ENCODE data around the gene KPNA6. TPM values are rescaled to one million over a fixed set of nuclear protein-coding genes. Genes with fewer than 3 reads are reported as not detected.
"Not testable (repeated sequence)": the region's sequence is repeated elsewhere in the genome, so short reads cannot be mapped to it uniquely, and the experiment has no call there.

Gene KPNA6
- total RNA-seq, 3 donors from 2014 or later, result 47.1 to 70.7 (median 50.1) TPM

DNA sequence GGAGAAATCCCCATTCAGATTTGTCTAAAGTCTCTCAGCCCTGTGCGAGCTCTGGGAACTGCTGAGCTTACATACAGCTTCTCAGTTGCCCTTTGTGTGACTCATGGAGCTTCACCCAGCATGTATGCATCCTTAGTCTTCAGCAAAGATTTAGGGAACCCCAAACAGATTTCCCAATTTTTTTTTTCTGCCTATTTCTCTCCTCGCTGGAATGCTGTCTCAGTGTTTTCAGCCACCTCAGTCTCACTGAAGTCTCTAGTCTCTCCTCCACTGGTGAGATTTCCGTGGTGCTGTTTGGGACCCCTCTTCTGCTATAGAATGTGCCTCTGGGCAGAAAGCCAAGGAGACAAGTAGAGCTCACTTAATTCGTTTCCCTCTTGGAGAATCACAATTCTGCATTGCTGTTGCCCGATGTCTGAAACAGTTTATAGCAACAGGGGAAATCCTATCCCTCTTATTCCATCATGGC is 43.5 kb downstream of the KPNA6 start:
- TF ChIP-seq, protein P1, sequence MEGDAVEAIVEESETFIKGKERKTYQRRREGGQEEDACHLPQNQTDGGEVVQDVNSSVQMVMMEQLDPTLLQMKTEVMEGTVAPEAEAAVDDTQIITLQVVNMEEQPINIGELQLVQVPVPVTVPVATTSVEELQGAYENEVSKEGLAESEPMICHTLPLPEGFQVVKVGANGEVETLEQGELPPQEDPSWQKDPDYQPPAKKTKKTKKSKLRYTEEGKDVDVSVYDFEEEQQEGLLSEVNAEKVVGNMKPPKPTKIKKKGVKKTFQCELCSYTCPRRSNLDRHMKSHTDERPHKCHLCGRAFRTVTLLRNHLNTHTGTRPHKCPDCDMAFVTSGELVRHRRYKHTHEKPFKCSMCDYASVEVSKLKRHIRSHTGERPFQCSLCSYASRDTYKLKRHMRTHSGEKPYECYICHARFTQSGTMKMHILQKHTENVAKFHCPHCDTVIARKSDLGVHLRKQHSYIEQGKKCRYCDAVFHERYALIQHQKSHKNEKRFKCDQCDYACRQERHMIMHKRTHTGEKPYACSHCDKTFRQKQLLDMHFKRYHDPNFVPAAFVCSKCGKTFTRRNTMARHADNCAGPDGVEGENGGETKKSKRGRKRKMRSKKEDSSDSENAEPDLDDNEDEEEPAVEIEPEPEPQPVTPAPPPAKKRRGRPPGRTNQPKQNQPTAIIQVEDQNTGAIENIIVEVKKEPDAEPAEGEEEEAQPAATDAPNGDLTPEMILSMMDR (IDR thresholded peaks at IDR 0.05), result no peak
- Histone ChIP-seq H3K4me3 (no peak overlapping the region), H3K36me3 (ENCODE audit: low read depth) (peaks cover 3% of the 10 kb centered on the region), H3K9me3 (peaks cover 10% of the 10 kb centered on the region), H3K4me1 (ENCODE audit: low read depth) (no peaks in the 10 kb centered on the region)
- DNase-seq (no peak), ATAC-seq (no peak)
- intact Hi-C loops (cut with DNase I, micrococcal nuclease), result no loop called here

DNA sequence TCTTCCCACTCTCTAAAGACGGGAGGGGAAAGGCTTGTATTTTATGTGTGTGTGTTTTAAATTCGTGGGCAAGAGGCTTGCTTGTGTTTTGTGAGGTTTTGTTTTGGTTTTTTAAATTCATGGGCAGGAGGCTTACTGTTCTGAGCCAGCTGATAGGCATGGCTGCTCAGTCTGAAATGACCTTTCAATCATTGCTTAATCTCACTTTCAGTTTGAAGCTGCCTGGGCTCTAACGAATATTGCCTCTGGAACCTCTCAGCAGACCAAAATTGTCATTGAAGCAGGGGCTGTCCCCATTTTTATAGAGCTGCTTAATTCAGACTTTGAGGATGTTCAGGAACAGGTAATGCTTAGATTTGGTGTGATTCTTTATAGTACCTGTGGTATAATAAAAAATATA is 51.3 kb downstream of the KPNA6 start:
- Histone ChIP-seq H3K9me3 (no peaks in the 10 kb centered on the region), H3K4me1 (ENCODE audit: low read depth) (no peaks in the 10 kb centered on the region), H3K4me3 (no peak overlapping the region), H3K36me3 (ENCODE audit: low read depth) (peaks cover 14% of the 10 kb centered on the region)
- DNase-seq, result no peak
- intact Hi-C loops (cut with DNase I, micrococcal nuclease), result no loop called here
- TF ChIP-seq, protein P1 (IDR thresholded peaks at IDR 0.05), result no peak
- ATAC-seq, result no peak

DNA sequence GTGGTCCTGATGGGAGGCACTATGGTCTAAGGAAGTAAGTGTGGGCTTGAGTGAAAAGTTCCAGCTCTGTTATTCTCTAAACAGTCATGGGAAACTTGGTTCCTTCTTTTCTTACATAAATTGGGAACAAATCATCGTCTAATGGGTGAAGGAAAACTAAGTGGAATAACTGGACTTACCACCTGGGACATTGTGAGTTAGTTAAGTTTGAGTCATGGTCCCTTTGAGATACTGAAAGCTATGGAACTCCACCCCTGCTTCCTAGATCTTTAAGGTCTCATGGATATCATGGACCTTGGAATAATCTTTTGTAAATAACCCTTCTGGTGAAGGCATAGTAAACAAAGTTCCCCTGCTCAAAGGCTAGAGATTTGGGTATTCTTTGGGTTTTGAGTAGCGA is 55.5 kb downstream of the KPNA6 start:
- no peaks in the 10 kb centered on the region for H3K9me3 ChIP-seq
- intact Hi-C loops (cut with DNase I, micrococcal nuclease), result no loop called here
- no peaks in the 10 kb centered on the region for H3K4me1 ChIP-seq (ENCODE audit: low read depth)
- ATAC-seq (no peak), DNase-seq (no peak)
- TF ChIP-seq, protein P1 (IDR thresholded peaks at IDR 0.05), result no peak
- no peak overlapping the region for H3K4me3 ChIP-seq
- H3K36me3 ChIP-seq (ENCODE audit: low read depth), result peaks cover 10% of the 10 kb centered on the region

DNA sequence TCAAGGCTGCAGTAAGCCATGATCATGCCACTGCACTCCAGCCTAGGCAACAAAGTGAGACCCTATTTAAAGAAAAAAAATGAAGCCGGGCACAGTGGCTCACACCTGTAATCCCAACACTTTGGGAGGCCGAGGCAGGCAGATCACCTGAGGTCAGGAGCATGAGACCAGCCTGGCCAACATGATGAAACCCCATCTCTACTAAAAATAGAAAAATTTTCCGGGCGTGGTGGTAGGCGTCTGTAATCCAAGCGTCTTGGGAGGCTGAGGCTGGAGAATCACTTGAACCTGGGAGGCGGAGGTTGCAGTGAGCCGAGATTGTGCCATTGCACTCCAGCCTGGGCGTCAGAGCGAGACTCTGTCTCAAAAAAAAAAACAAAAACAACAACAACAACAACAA is 57.8 kb downstream of the KPNA6 start:
- H3K36me3 ChIP-seq (ENCODE audit: low read depth); H3K4me3 ChIP-seq; H3K9me3 ChIP-seq; H3K4me1 ChIP-seq (ENCODE audit: low read depth); intact Hi-C loops (cut with DNase I, micrococcal nuclease); ATAC-seq; DNase-seq: not testable (repeated sequence)

DNA sequence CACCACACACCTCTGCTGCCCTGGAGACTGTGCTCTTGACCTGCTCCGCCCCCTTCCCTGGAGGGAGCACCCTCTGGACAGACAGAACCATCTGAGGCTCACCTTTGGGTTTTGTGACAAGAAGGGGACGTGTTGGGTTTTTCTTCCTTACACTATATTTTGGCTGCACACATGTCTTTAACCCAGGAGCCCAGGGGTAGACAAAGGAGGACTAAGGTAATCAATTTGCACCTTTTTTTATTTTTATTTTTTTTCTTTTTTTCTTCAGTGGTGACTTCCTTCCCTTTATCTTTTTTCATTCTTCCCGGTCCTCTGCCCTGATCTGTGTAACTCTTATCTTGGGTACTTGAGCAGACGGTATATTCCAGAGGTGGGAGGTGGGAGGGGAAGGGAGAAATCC is 63.1 kb downstream of the KPNA6 start:
- Histone ChIP-seq H3K36me3 (ENCODE audit: low read depth) (peaks cover 4% of the 10 kb centered on the region), H3K9me3 (no peaks in the 10 kb centered on the region), H3K4me3 (no peak overlapping the region), H3K4me1 (ENCODE audit: low read depth) (no peaks in the 10 kb centered on the region)
- TF ChIP-seq, protein P1 (IDR thresholded peaks at IDR 0.05), result no peak
- ATAC-seq (no peak), DNase-seq (no peak)
- intact Hi-C loops (cut with DNase I, micrococcal nuclease), result no loop called here

DNA sequence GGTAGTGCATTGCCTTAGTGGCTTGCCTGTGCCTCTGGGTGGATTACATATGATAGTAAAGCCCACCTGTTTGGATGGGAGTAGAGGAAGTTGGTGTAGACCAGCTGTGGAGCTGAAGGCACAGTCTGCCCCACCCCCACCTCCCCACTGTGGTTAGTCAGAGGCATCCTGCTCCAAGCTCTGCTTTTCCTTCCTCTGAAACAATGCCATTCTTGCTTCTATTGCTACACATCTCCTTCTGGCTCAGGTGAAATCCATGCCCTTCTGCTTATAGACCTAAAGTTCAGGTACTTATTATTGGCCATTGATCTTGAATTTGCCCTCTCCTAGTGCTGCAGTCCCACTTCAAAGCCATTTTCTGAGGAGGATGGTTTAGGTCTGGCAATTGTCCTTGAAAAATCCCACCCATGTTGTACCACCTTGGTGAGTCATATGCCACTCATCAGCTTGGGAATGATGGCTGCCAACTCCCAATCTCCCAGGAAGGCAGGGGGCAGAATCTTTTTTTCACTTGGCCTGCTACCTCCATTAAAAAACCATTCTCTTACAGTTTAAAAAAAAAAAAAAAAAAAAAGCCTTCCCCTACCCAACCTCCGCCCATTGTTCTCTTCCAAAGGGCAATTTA is 64.9 kb downstream of the KPNA6 start:
- DNase-seq (no peak), ATAC-seq (no peak)
- no peak overlapping the region for H3K4me3 ChIP-seq
- intact Hi-C loops (cut with DNase I, micrococcal nuclease), result no loop called here
- H3K36me3 ChIP-seq (ENCODE audit: low read depth), result no peaks in the 10 kb centered on the region
- H3K4me1 ChIP-seq (ENCODE audit: low read depth), result peaks cover 5% of the 10 kb centered on the region
- H3K9me3 ChIP-seq, result no peaks in the 10 kb centered on the region
- TF ChIP-seq, protein P1 (IDR thresholded peaks at IDR 0.05), result no peak
